GM18951 (cell line): ENCODE measurements around the gene IMP3.
"Not testable (repeated sequence)": the region's sequence is repeated elsewhere in the genome, so short reads cannot be mapped to it uniquely, and the experiment has no call there.

Source experiments
- POLR2A ChIP-seq: IDR thresholded peaks from 4 replicates; pipeline ENCODE4 v1.6.1; 2011; ENCODE audit warnings: mild to moderate bottlenecking; ENCODE audit not compliant: insufficient read length, insufficient read depth; ENCODE audit errors: extremely low read depth
- in situ Hi-C: fragments of 300-500 bp; cut with MboI; formaldehyde crosslinking; loops from one replicate; pipeline ENCODE4 v1.12.0; 2022; ENCODE audit warnings: low sequenced_read_pairs, mixed read lengths, inconsistent platforms; ENCODE audit not compliant: unreplicated experiment

The IMP3 gene

GRCh38 chr15:75639709-75640482, at the start of gene IMP3:
TSS of gene IMP3 (minus strand) at chr15:75640224. CDS start at chr15:75640168, 56 bp downstream.
- in situ Hi-C loops, result no loop called here

GRCh38 chr15:75689429-75689828, 49.4 kb upstream of the IMP3 start:
- in situ Hi-C loops, result not testable (repeated sequence)

More at GRCh38 chr15:75639709-75640482, at the start of gene IMP3:
- TF ChIP-seq POLR2A, result peak; percentile 98

- TF ChIP-seq POLR2A, result no peak
- in situ Hi-C loops, result no loop called here
These were observed 48.8 kb upstream of the IMP3 start for GRCh38 chr15:75688831-75689230.

GRCh38 chr15:75688278-75688557, 48.2 kb upstream of the IMP3 start:
- no peak for TF ChIP-seq POLR2A
- in situ Hi-C loops, result no loop called here

GRCh38 chr15:75687486-75688277, 47.7 kb upstream of the IMP3 start:
- TF ChIP-seq POLR2A, result no peak
- in situ Hi-C loops, result no loop called here

GRCh38 chr15:75686212-75686642, 46.2 kb upstream of the IMP3 start:
- in situ Hi-C loops, result not testable (repeated sequence)

GRCh38 chr15:75685195-75685594, 45.2 kb upstream of the IMP3 start:
- in situ Hi-C loops, result no loop called here
- TF ChIP-seq POLR2A, result no peak

GRCh38 chr15:75684648-75685047, 44.6 kb upstream of the IMP3 start:
- in situ Hi-C loops, result no loop called here
- TF ChIP-seq POLR2A, result no peak

GRCh38 chr15:75683646-75684312, 43.8 kb upstream of the IMP3 start:
- in situ Hi-C loops, result not testable (repeated sequence)

- in situ Hi-C loops, result no loop called here
- no peak for TF ChIP-seq POLR2A
These were observed 42.4 kb upstream of the IMP3 start for GRCh38 chr15:75682181-75683135.

GRCh38 chr15:75680007-75680789, 40.2 kb upstream of the IMP3 start:
- in situ Hi-C loops, result no loop called here
- TF ChIP-seq POLR2A, result no peak

GRCh38 chr15:75678324-75678690, 38.3 kb upstream of the IMP3 start:
- in situ Hi-C loops, result not testable (repeated sequence)
